Adipocyte (in vitro differentiated cells): Measurements from ENCODE around the gene MLLT3.

Source experiments
- DNase-seq: peaks from one replicate; pipeline ENCODE4 v3.0.0-alpha.2; 2015; ENCODE audit warnings: low read depth
- H3K27me3 ChIP-seq: replicated peaks from 2 replicates; pipeline ENCODE4 v1.7.0; 2013; ENCODE audit warnings: mild to moderate bottlenecking, low read length, moderate library complexity; ENCODE audit not compliant: control insufficient read depth, insufficient read depth
- H3K36me3 ChIP-seq: 2 replicates; pipeline ENCODE4 v1.7.0; 2013; ENCODE audit warnings: low read length, mild to moderate bottlenecking, moderate library complexity; ENCODE audit not compliant: control insufficient read depth, insufficient read depth, severe bottlenecking
- H3K4me1 ChIP-seq: 2 replicates; pipeline ENCODE4 v1.7.0; 2013; ENCODE audit warnings: mild to moderate bottlenecking, low read length, moderate library complexity; ENCODE audit not compliant: control insufficient read depth, insufficient read depth
- H3K4me3 ChIP-seq: 2 replicates; pipeline ENCODE4 v1.7.0; 2013; ENCODE audit warnings: mild to moderate bottlenecking, low read length, moderate library complexity
- H3K9ac ChIP-seq: 2 replicates; pipeline ENCODE4 v1.7.0; 2013; ENCODE audit warnings: mild to moderate bottlenecking, low read length, moderate library complexity
- H3K9me3 ChIP-seq: 2 replicates; pipeline ENCODE4 v1.7.0; 2013; ENCODE audit warnings: mild to moderate bottlenecking, low read length, moderate library complexity; ENCODE audit not compliant: control insufficient read depth

The MLLT3 gene

GRCh38 chr9:20330688-20331087, 291.6 kb downstream of the MLLT3 start:
- no peak overlapping the region for H3K9ac ChIP-seq
- peaks cover 20% of the 10 kb centered on the region for H3K27me3 ChIP-seq
- no peaks in the 10 kb centered on the region for H3K9me3 ChIP-seq
- H3K4me3 ChIP-seq = no peak overlapping the region
- H3K36me3 ChIP-seq = no peaks in the 10 kb centered on the region
- H3K4me1 ChIP-seq = no peaks in the 10 kb centered on the region
- DNase-seq = no peak

- Histone ChIP-seq H3K9ac (no peak overlapping the region), H3K9me3 (no peaks in the 10 kb centered on the region), H3K27me3 (peaks cover 27% of the 10 kb centered on the region), H3K4me3 (no peak overlapping the region), H3K4me1 (no peaks in the 10 kb centered on the region), H3K36me3 (no peaks in the 10 kb centered on the region)
- DNase-seq = no peak
These were observed 295.8 kb downstream of the MLLT3 start for GRCh38 chr9:20326516-20326915.

- no peaks in the 10 kb centered on the region for H3K36me3 ChIP-seq
- peaks cover 23% of the 10 kb centered on the region for H3K27me3 ChIP-seq
- no peak overlapping the region for H3K4me3 ChIP-seq
- H3K9me3 ChIP-seq = no peaks in the 10 kb centered on the region
- H3K4me1 ChIP-seq = no peaks in the 10 kb centered on the region
- H3K9ac ChIP-seq = no peak overlapping the region
- DNase-seq = no peak
These were observed 297.3 kb downstream of the MLLT3 start for GRCh38 chr9:20325008-20325407.

GRCh38 chr9:20322212-20322611, 300.1 kb downstream of the MLLT3 start:
- no peak overlapping the region for H3K9ac ChIP-seq
- no peak overlapping the region for H3K4me3 ChIP-seq
- peaks cover 20% of the 10 kb centered on the region for H3K27me3 ChIP-seq
- no peaks in the 10 kb centered on the region for H3K9me3 ChIP-seq
- no peaks in the 10 kb centered on the region for H3K36me3 ChIP-seq
- no peaks in the 10 kb centered on the region for H3K4me1 ChIP-seq
- no peak for DNase-seq

GRCh38 chr9:20321423-20322082, 300.7 kb downstream of the MLLT3 start:
- peaks cover 14% of the 10 kb centered on the region for H3K27me3 ChIP-seq
- no peak overlapping the region for H3K4me3 ChIP-seq
- H3K4me1 ChIP-seq = no peaks in the 10 kb centered on the region
- no peak overlapping the region for H3K9ac ChIP-seq
- DNase-seq = no peak
- no peaks in the 10 kb centered on the region for H3K9me3 ChIP-seq
- no peaks in the 10 kb centered on the region for H3K36me3 ChIP-seq

GRCh38 chr9:20320921-20321320, 301.4 kb downstream of the MLLT3 start:
- Histone ChIP-seq H3K4me1 (no peaks in the 10 kb centered on the region), H3K9me3 (no peaks in the 10 kb centered on the region), H3K4me3 (no peak overlapping the region), H3K27me3 (peaks cover 9% of the 10 kb centered on the region), H3K9ac (no peak overlapping the region), H3K36me3 (no peaks in the 10 kb centered on the region)
- DNase-seq = no peak

- Histone ChIP-seq H3K9ac (no peak overlapping the region), H3K36me3 (no peaks in the 10 kb centered on the region), H3K4me1 (no peaks in the 10 kb centered on the region), H3K9me3 (no peaks in the 10 kb centered on the region), H3K4me3 (no peak overlapping the region), H3K27me3 (no peaks in the 10 kb centered on the region)
- peak; percentile 56 for DNase-seq
These were observed 302.5 kb downstream of the MLLT3 start for GRCh38 chr9:20319641-20320337.

GRCh38 chr9:20319241-20319640, 303.1 kb downstream of the MLLT3 start:
- no peaks in the 10 kb centered on the region for H3K27me3 ChIP-seq

GRCh38 chr9:20317701-20318100, 304.6 kb downstream of the MLLT3 start:
- no peak for DNase-seq
- Histone ChIP-seq H3K4me3 (no peak overlapping the region), H3K27me3 (no peaks in the 10 kb centered on the region), H3K9me3 (no peaks in the 10 kb centered on the region), H3K9ac (no peak overlapping the region), H3K4me1 (no peaks in the 10 kb centered on the region), H3K36me3 (no peaks in the 10 kb centered on the region)

More at GRCh38 chr9:20319241-20319640, 303.1 kb downstream of the MLLT3 start:
- Histone ChIP-seq H3K4me1 (no peaks in the 10 kb centered on the region), H3K4me3 (no peak overlapping the region), H3K36me3 (no peaks in the 10 kb centered on the region), H3K9me3 (no peaks in the 10 kb centered on the region), H3K9ac (no peak overlapping the region)
- DNase-seq = no peak

- H3K36me3 ChIP-seq = no peaks in the 10 kb centered on the region
- H3K4me3 ChIP-seq = no peak overlapping the region
- DNase-seq = no peak
- H3K4me1 ChIP-seq = no peaks in the 10 kb centered on the region
- no peaks in the 10 kb centered on the region for H3K9me3 ChIP-seq
- no peaks in the 10 kb centered on the region for H3K27me3 ChIP-seq
- H3K9ac ChIP-seq = no peak overlapping the region
These were observed 305.9 kb downstream of the MLLT3 start for GRCh38 chr9:20316372-20316771.

- no peak overlapping the region for H3K9ac ChIP-seq
- no peaks in the 10 kb centered on the region for H3K9me3 ChIP-seq
- H3K36me3 ChIP-seq = no peaks in the 10 kb centered on the region
- H3K27me3 ChIP-seq = no peaks in the 10 kb centered on the region
- peak; percentile 85 for DNase-seq
- H3K4me3 ChIP-seq = no peak overlapping the region
- H3K4me1 ChIP-seq = no peaks in the 10 kb centered on the region
These were observed 306.6 kb downstream of the MLLT3 start for GRCh38 chr9:20315677-20316076.
